Spleen (tissue), 11 donors: ENCODE data around the gene FBXO11. TPM values are rescaled to one million over a fixed set of nuclear protein-coding genes. Genes with fewer than 3 reads are reported as not detected.

Experiments used
- DNase-seq: peaks from one replicate; pipeline ENCODE4 v3.0.0-alpha.2; 2020
- H3K27ac ChIP-seq, 8 donors: fragments of 200-600 bp; sonication (generic) in 7 of 8; 1 replicate in 4 of 8; 2 replicates in 4 of 8; pipeline versions ENCODE4 v1.5.0 to v1.8.0; 2016 to 2021; ENCODE audit warnings: inconsistent platforms in 4 of 8, mild to moderate bottlenecking in 4 of 8, moderate library complexity in 1 of 8
- H3K27me3 ChIP-seq, 7 donors: fragments of 200-600 bp; sonication (generic) in 6 of 7; replicated peaks in 1 of 7; 1 replicate in 4 of 7; 2 replicates in 3 of 7; pipeline versions ENCODE4 v1.5.0 to v1.8.0; 2016 to 2021; ENCODE audit warnings: inconsistent platforms in 3 of 7, mild to moderate bottlenecking in 1 of 7
- H3K36me3 ChIP-seq, 6 donors: fragments of 200-600 bp; sonication (generic) in 5 of 6; 1 replicate in 4 of 6; 2 replicates in 2 of 6; pipeline versions ENCODE4 v1.5.0 to v1.8.0; 2016 to 2021; ENCODE audit warnings: inconsistent platforms in 2 of 6
- H3K4me1 ChIP-seq, 6 donors: fragments of 200-600 bp; sonication (generic) in 5 of 6; 1 replicate in 3 of 6; 2 replicates in 3 of 6; pipeline versions ENCODE4 v1.5.0 to v1.8.0; 2016 to 2021; ENCODE audit warnings: inconsistent platforms in 3 of 6
- H3K4me3 ChIP-seq, 8 donors: fragments of 200-600 bp; sonication (generic) in 7 of 8; 1 replicate in 4 of 8; 2 replicates in 4 of 8; pipeline versions ENCODE4 v1.5.0 to v1.8.0; 2016 to 2021; ENCODE audit warnings: inconsistent platforms in 4 of 8, mild to moderate bottlenecking in 4 of 8, moderate library complexity in 2 of 8
- H3K9me3 ChIP-seq, 8 donors: fragments of 200-600 bp; sonication (generic) in 7 of 8; 1 replicate in 4 of 8; 2 replicates in 4 of 8; pipeline versions ENCODE4 v1.5.0 to v1.8.0; 2016 to 2021; ENCODE audit warnings: inconsistent platforms in 4 of 8
- POLR2A ChIP-seq, 3 donors: fragments of 450-650 bp; IDR thresholded peaks; one replicate each; pipeline ENCODE4 v1.5.1; 2017; ENCODE audit warnings: antibody characterized with exemption in 3 of 3, mild to moderate bottlenecking in 1 of 3
- POLR2AphosphoS5 ChIP-seq, 3 donors: sonication (generic); formaldehyde crosslinking; IDR thresholded peaks; one replicate each; pipeline ENCODE4 v1.5.1; 2017; ENCODE audit warnings: antibody characterized with exemption in 3 of 3
- WGBS, 5 donors: extraction: QIAGEN DNeasy Blood & Tissue Kit in 3 of 5; methylation state at CpG; one replicate each; pipeline versions ENCODE4 v1.1.5 to v1.1.7; 2013 to 2018; 5-methylcytosine and 5-hydroxymethylcytosine counted together
- intact Hi-C: fragments of 100-400 bp; cut with DNase I; formaldehyde crosslinking; loops from one replicate; pipeline ENCODE4 v1.15.0; 2023; ENCODE audit warnings: low total_unique reads
- polyA plus RNA-seq, 3 donors: library from polyadenylated mRNA; stranded (reverse); fragments of 200-250 nt; gene quantifications; one replicate each; pipeline ENCODE4 v1.2.1, GENCODE V29; 2013
- total RNA-seq, 7 donors: library from RNA; depleted of rRNA in 3 of 7; stranded (reverse); fragments of >200 nt in 3 of 7; fragmentation: NEBNext Ultra II Directional in 4 of 7; extraction: Animal tissue kit (Norgen Biotek cat#: 25700) in 4 of 7; gene quantifications; one replicate each; pipeline versions ENCODE4 v1.1.0 to v1.2.1, GENCODE V29; 2016 to 2021
- TF ChIP-seq, protein P1 (sequence below), 11 experiments: fragments of 200-600 bp in 7 of 11; fragments of 450-650 bp in 4 of 11; sonication (generic) in 4 of 11; IDR thresholded peaks in 8 of 11; conservative IDR thresholded peaks in 3 of 11; 1 replicate in 7 of 11; 2 replicates in 4 of 11; pipeline versions ENCODE4 v1.4.0 to v1.8.0; 2016 to 2021; ENCODE audit warnings: antibody characterized with exemption in 11 of 11, inconsistent platforms in 4 of 11, mild to moderate bottlenecking in 1 of 11
- donor health status: healthy with polysubstance abuse.
- donor health status: DM: no; HTN: no; CAD: no; lungs with moderate emphysema.
- donor health status: DM: no; HTN: no; CAD: no.
- donor health status: Bipolar disorder and iron deficiency.
- donor health status: healthy.
- donor health status: DM: no; HTN: no; CAD: no.
- donor health status: DM: yes; HTN: yes; CAD: no.

Gene FBXO11
- total and polyA plus RNA-seq, 10 donors: 23.9 to 91.3 (median 72.6) TPM

DNA sequence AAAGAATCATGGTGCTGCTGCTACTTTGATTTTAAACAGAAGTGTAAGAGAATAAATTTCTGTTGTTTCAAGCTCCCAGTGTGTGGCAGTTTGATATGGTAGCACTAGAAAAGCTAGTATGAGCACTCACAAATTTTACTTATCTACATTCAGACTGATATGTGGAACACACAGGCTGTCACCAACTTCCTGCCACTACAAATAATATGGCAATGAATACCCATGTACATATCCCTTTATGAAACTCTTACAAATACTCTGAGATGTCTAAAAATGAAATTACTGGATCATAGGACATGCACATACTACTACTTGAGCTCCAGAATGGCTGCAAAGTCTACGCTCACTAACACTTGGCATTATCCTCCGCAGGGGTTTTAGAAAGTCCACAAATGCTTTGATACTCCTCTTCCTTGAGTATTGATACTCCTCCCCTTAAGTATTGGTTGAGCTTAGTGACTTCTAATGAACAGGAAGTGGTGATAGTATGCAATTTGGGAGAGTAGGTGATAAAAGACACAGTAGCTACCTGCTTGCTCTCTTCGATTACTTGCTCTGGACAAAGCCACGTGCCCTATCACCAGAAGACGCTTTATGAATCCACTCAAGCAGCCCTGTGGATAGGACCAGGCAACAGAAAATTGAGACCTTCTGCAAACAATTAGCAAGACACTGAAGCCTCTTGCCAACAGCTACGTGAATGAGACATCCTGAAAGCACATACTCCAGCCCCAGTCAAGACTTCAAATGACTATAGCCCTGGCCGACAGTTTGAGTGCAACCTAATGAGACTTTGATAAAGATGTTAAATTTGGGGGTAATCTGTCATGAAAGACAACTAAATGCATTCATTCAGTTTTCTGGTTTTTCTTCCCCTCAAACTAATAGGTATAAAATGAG is 35.4 kb downstream of the FBXO11 start:
- Histone ChIP-seq H3K9me3 (no peaks in the 10 kb centered on the region), H3K27ac (peak overlapping the region in 2 of 8 donors; percentile 5 to 22), H3K36me3 (peaks cover 0 to 38% (median 0%) of the 10 kb centered on the region in 6 donors), H3K4me3 (no peak overlapping the region), H3K4me1 (peaks cover 31 to 85% (median 68%) of the 10 kb centered on the region in 6 donors), H3K27me3 (no peaks in the 10 kb centered on the region)
- intact Hi-C loops: no loop called here
- WGBS, 5 donors: 87 to 95% (median 92%) methylated on average over 7 of the region's 7 CpGs
- TF ChIP-seq POLR2A (IDR thresholded peaks at IDR 0.05) (no peak), POLR2AphosphoS5 (IDR thresholded peaks at IDR 0.05) (no peak)
- TF ChIP-seq, protein P1, sequence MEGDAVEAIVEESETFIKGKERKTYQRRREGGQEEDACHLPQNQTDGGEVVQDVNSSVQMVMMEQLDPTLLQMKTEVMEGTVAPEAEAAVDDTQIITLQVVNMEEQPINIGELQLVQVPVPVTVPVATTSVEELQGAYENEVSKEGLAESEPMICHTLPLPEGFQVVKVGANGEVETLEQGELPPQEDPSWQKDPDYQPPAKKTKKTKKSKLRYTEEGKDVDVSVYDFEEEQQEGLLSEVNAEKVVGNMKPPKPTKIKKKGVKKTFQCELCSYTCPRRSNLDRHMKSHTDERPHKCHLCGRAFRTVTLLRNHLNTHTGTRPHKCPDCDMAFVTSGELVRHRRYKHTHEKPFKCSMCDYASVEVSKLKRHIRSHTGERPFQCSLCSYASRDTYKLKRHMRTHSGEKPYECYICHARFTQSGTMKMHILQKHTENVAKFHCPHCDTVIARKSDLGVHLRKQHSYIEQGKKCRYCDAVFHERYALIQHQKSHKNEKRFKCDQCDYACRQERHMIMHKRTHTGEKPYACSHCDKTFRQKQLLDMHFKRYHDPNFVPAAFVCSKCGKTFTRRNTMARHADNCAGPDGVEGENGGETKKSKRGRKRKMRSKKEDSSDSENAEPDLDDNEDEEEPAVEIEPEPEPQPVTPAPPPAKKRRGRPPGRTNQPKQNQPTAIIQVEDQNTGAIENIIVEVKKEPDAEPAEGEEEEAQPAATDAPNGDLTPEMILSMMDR (IDR thresholded peaks at IDR 0.05 in 8 of 11, conservative IDR thresholded peaks at IDR 0.05 in 3 of 11): no peak
- no peak for DNase-seq

DNA sequence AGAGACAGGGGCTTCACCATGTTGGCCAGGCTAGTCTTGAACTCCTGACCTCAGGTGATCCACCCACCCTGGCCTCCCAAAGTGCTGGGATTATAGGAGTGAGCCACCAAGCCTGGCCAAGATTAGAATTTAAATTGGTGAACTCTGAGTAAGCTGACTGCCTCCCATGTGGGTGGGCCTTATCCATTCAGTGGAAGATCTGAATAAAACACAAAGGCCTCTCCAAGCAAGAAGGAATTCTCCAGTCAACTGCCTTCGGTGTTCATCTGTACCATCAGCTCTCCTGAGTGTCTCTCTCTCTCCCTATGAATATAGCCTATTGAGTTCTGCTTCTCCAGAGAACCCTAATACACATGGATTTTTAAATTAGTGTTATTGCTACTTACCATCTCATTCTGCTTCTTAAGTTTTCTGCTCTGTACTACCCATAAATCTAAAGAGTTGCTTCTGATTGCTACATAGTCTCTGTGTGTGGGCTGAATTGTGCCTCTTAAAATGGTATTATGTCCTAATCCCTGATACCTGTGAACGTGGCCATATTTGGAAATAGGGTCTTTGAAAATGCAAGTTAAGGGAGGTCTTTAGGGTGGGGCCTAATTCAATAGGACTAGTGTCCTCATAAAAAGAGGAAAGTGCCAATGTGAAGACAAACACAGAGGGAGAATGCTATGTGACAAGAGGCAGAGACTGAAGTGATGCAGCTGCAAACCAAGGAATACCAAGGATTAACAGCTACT is 36.3 kb downstream of the FBXO11 start:
- no peaks in the 10 kb centered on the region for H3K27me3 ChIP-seq
- H3K9me3 ChIP-seq: no peaks in the 10 kb centered on the region
- peaks cover 35 to 91% (median 77%) of the 10 kb centered on the region in 6 donors for H3K4me1 ChIP-seq
- H3K27ac ChIP-seq: peak overlapping the region in 2 of 8 donors; percentile 5 to 22
- TF ChIP-seq, protein P1 (IDR thresholded peaks at IDR 0.05 in 8 of 11, conservative IDR thresholded peaks at IDR 0.05 in 3 of 11): no peak
- no peak for TF ChIP-seq POLR2AphosphoS5 (IDR thresholded peaks at IDR 0.05)
- TF ChIP-seq POLR2A (IDR thresholded peaks at IDR 0.05): no peak
- intact Hi-C loops: loop anchor here (10.0 kb wide), 1 partner anchor 555 kb away; no protein-coding TSS in a partner anchor
- no peak overlapping the region for H3K4me3 ChIP-seq
- DNase-seq: no peak
- peaks cover 0 to 38% (median 0%) of the 10 kb centered on the region in 6 donors for H3K36me3 ChIP-seq
- 78 to 96% (median 91%) methylated on average over 2 of the region's 2 CpGs for WGBS, 5 donors

DNA sequence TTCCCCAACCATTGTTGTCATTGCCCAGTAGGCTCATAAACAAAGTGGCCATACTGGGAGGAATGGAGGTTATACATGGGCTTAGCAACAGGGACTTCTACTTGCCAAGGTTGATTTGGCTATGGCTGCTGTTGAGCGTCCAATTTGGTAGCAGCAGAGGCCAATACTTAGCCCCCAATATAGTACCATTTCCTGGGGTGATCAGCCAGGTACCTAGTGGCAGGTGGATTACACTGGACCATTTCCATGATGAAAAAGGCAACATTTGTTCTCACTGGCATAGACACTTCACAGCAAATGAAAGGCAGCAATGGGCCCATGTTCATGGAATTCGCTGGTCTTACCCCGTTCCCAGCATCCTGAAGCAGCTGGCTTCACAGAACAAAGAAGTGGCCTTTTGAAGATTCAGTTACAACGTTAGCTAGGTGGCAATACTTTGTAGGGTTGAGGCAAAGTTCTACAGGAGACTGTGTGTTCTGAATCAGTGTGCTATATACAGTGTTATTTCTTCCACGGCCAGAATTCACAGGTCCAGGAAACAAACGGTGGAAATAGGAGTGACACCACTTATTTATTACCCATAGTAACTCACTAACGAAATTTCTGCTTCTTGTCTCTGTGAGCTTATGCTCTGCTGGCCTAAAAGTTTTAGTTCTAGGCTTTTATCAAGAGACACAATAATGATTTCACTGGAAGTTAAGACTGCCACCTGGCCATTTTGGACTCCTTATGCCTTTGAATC is 37.5 kb downstream of the FBXO11 start:
- peak overlapping the region in 2 of 8 donors; percentile 14 to 22 for H3K27ac ChIP-seq
- intact Hi-C loops: loop anchor here (10.0 kb wide), 1 partner anchor 556 kb away; no protein-coding TSS in a partner anchor
- peaks cover 0 to 35% (median 0%) of the 10 kb centered on the region in 6 donors for H3K36me3 ChIP-seq
- no peaks in the 10 kb centered on the region for H3K27me3 ChIP-seq
- H3K9me3 ChIP-seq: no peaks in the 10 kb centered on the region
- peaks cover 35 to 100% (median 78%) of the 10 kb centered on the region in 6 donors for H3K4me1 ChIP-seq
- 67 to 76% (median 72%) methylated on average over 7 of the region's 7 CpGs for WGBS, 5 donors
- no peak overlapping the region for H3K4me3 ChIP-seq
- TF ChIP-seq, protein P1 (IDR thresholded peaks at IDR 0.05 in 8 of 11, conservative IDR thresholded peaks at IDR 0.05 in 3 of 11): no peak
- TF ChIP-seq POLR2AphosphoS5 (IDR thresholded peaks at IDR 0.05): no peak
- TF ChIP-seq POLR2A (IDR thresholded peaks at IDR 0.05): no peak
- no peak for DNase-seq
